Measurements from ENCODE around the gene GYS1.

Gene GYS1

GRCh38 chr19:49017666-49018351 lies 24.7 kb upstream of the GYS1 start:
- peak; percentile 28 for DNase-seq (ENCODE audit: low read depth)

DNA sequence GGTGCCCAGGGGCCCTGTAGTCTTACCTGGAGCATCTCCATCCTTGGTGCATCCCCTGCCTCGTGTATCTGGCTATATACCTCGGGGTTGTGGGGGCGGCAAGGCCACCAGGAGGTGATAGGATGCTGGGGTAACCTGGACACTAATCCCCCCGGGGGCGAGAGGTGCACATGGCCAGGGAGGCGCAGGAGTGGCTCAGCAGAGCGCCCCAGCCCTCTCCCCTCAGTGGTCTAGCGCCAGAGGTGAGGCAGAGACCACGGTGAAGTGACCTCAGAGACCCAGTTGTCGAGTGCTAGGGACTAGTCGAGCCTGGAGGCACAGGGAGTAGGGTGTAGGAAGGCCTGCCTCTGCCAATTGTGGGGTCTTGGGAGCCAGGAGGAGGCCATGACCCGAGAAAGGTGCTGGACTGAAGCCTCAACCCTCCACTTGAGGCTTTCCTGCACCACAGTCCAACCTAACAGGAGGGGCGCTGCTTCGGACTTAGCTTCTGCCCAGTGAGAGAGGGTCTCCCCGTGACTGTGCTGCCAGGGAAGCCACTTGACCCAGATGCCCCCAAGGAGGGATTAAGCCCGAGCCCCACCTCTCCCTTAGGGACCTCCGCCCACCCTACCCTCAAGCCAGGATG lies 24.0 kb upstream of the GYS1 start, which contains the start of gene LHB:
Gene LHB (minus strand): TSS at position 51 of the 625 bp plus-strand sequence. CDS start 10 bp downstream, at position 41.
- DNase-seq (ENCODE audit: low read depth), result no peak

GRCh38 chr19:49016067-49016839 lies 23.1 kb upstream of the GYS1 start:
- no peak for DNase-seq (ENCODE audit: low read depth)

- no peak for DNase-seq (ENCODE audit: low read depth)
Observed at GRCh38 chr19:49014870-49015255, 21.8 kb upstream of the GYS1 start.

- DNase-seq (ENCODE audit: low read depth), result no peak
Observed at GRCh38 chr19:49014123-49014869, 21.2 kb upstream of the GYS1 start.

- DNase-seq (ENCODE audit: low read depth), result no peak
Observed at GRCh38 chr19:49011194-49011593, 18.1 kb upstream of the GYS1 start.

DNA sequence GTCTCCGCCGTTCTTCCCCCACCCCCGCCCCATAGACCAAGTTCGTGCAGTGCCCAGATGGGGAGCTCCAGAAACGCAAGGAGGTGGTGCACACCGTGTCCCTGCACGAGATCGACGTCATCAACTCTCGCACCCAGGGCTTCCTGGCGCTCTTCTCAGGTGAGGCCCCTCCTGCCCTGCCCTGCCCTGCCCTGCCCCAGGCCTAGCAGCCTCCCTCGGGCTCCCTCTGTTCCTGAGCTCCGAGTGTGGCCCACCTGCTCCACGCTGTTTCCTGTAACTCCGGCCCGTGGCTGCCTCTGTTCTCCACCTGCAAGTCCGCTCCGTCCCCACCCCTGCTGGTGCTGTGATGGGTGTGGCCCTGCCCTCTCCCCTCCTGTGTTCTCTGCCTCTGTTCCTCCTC lies 17.3 kb upstream of the GYS1 start:
- DNase-seq (ENCODE audit: low read depth), result no peak

DNA sequence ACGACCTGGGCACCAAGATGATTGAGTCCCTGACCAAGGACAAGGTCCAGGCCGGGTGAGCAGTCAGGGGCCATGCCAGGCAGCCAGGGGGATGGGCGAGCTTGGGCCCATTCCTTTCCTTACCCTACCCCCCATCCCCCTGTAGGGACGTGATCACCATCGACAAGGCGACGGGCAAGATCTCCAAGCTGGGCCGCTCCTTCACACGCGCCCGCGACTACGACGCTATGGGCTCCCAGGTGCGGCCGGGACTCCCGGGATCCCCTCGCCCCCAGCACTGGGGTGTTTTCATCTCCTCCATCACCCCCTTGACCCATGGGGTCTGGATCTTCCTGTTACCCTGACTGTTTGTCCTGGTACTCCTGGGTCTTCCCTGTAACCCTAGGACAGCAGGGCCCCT lies 16.7 kb upstream of the GYS1 start:
- no peak for DNase-seq (ENCODE audit: low read depth)

DNA sequence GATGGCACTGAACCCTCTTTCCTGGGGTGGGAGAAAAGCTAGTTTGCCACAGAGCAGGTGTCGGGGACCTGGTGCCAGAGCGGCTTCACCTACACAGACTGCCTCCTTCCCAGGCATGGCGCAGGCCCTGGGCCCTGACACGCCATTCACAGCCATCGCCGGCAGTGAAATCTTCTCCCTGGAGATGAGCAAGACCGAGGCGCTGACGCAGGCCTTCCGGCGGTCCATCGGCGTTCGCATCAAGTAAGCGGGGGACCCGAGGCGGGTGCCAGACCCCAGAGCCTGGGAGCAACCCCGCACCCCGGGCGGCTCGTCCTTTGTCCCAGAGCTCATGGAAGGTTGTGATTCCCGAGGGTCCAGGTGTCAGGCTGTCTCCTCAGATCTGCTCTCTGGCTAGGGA lies 13.8 kb upstream of the GYS1 start:
- DNase-seq (ENCODE audit: low read depth), result no peak

DNA sequence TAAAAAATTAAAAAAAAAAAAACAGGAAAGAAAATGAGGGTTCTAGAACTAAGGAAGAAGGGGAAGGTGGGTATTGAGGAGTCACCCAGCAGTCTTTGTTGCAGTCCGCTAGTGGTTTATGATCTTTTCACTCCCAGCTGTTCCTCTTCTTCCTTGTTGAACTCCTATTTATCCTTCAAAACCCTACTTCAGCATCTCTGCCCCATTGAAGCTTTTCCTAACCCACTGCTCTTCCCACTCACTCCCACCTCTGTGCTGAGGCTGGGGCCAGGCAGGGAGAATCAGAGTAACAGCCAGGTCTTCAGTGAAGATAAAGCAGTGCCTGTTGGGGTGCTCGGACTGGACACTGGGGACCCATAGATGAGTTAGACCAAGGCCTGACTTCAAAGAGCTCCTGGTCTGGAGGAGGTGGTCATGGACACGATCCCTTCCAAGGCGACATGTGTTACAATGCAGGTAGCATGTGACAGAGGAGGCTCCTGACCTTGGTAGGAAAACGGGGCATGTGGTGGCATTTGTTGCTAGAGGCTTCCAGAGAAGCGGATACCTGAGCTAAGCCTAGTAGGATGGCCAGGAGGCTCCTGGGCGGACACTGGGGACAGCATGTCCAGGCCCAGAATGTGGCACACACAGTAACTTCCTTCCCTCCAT lies 12.0 kb upstream of the GYS1 start:
- no peak for DNase-seq (ENCODE audit: low read depth)

DNA sequence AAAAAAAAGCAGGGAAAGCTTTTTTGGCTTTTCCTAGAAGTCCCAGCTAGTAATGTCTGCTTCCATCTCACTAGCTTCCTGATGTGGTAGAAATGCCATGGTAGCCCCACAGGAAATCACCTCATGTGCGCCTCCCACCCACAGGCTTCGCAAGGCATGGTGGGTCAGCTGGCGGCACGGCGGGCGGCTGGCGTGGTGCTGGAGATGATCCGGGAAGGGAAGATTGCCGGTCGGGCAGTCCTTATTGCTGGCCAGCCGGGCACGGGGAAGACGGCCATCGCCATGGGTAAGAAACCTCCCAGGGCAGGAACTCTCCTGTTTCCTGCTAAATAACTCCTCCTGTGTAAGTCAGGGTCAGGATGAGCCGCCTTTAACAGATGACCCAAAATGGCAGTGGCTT lies 11.0 kb upstream of the GYS1 start:
- DNase-seq (ENCODE audit: low read depth), result no peak

DNA sequence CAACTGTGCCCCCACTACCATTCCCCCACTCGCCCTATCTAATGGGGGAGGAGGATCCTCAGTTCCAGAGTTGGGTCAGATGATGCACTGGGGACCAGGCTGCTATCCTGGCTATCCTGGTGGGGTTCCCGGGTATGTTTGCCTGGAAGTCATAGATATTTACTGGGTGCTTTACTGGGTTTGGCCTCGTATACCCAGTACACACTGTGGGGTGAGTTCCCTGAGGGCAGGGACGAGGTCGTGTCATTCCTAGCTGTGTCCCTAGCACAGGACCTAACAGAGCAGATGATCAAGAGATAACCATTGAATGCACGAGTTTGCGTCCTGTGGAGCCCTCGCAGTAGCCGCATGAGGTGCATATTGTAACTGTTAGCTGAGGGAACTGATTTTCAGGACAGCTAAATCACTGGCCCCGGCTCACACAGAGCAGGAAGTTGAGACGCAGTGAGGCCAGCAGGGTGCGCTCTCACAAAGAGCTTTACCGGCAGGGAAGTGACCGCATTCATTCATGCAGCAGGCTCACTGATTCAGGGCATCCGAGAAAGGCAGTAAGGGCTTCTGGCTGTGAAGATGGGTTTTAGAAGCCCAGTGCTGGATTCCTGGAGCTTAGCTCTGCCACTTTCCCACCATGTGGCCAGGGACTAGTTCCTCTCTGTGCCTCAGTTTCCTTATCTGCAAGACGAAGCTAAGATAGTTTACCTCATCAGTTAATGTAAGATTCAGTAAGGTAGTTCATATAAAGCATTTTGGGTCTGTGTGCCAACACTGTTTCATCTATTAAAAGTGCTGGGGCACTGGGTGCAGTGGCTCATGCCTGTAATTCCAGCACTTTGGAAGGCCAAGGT lies 6.6 kb upstream of the GYS1 start:
- DNase-seq (ENCODE audit: low read depth), result peak; percentile 48

- DNase-seq (ENCODE audit: low read depth), result peak; percentile 24
Observed at GRCh38 chr19:48997972-48998371, 4.9 kb upstream of the GYS1 start.

- DNase-seq (ENCODE audit: low read depth), result no peak
Observed at GRCh38 chr19:48994035-48994386, 902 bp upstream of the GYS1 start.

DNA sequence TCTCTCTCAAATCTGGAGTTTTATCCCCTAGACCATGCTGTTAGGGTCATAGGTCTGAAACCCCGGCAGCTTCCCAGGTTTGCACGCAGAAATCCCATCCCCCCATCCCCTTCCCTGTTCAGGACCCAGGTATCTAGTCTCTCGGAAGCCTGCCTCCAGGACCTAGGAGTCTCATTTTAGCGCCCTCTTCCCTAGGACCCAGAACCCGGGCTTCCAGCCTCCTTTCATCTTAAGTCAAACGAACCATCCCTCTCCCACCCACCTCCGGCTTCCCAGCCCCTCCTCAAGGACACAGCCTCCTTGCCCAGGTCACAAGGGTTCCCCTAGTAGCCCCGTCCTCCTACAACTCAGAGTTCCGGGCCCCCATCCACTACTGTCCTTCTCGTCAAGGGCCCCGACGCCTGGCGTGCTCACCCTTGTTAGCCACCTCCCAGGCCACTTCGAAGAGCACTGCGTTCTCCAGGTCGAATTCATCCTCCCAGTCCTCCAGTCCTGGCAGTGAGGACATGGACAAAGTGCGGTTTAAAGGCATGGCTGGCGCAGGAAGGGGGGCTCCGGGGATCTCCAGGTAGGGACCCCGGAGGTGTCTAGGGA lies 431 bp downstream of the GYS1 start:
- no peak for DNase-seq (ENCODE audit: low read depth)

GRCh38 chr19:48991873-48992580 lies 1.1 kb downstream of the GYS1 start:
- peak; percentile 75 for DNase-seq (ENCODE audit: low read depth)

GRCh38 chr19:48991011-48991609 lies 2.0 kb downstream of the GYS1 start:
- no peak for DNase-seq (ENCODE audit: low read depth)

- DNase-seq (ENCODE audit: low read depth), result no peak
Observed at GRCh38 chr19:48990400-48990799, 2.7 kb downstream of the GYS1 start.

DNA sequence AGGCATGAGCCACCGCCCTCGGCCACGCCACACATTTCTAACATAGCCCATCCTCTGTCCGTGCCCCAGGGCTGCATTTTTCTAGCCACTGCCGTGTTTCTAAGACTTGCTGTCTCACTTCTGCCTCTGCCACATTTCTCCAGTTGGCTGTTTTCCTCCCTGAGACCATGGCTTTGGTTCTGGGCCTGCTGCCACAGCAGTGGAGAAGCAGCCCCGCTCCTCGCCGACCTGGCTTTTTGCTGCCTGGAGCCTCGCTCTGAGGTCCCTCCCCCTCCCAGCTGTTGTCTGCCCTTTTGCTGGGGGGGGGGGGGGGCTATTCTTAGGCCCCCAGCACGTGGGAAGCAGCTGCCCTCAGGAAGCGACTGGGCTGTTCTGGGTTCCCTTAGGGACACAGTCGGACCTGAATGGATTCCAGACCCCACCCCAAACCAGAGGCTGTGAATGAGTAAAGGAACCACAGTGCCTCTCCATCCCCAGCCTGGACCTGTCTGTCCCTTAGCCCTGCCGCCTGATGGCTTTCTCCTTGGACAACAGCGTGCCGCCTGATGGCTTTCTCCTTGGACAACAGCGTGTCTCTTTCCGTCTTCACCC lies 3.3 kb downstream of the GYS1 start:
- DNase-seq (ENCODE audit: low read depth), result no peak
